ENCODE data around the gene PDE8B.

- no peak for TF ChIP-seq CTCF (IDR thresholded peaks at IDR 0.05 in 2 of 3, conservative IDR thresholded peaks at IDR 0.05 in 1 of 3; ENCODE audit: borderline replicate concordance in 1 of 3, insufficient read depth in 1 of 3, low read depth in 2 of 3, low read length in 2 of 3)
- no peak for TF ChIP-seq POLR2A (IDR thresholded peaks at IDR 0.05; ENCODE audit: borderline replicate concordance, extremely low read depth, insufficient read depth, insufficient read length)
- no peak for TF ChIP-seq JUND (IDR thresholded peaks at IDR 0.05)
- TF ChIP-seq EZH2 (IDR thresholded peaks at IDR 0.05), result no peak
- no peak for TF ChIP-seq POLR2AphosphoS5 (IDR thresholded peaks at IDR 0.05; ENCODE audit: low read depth, low read length)
- TF ChIP-seq SP1 (IDR thresholded peaks at IDR 0.05; ENCODE audit: low read depth), result no peak
Observed at GRCh38 chr5:77347435-77348098, 137.1 kb downstream of the PDE8B start.

All from HCT116 (cell line).